ENCODE results near the gene B3GNT5. TPM values are rescaled to one million over a fixed set of nuclear protein-coding genes. Genes with fewer than 3 reads are reported as not detected.

The B3GNT5 gene
- total RNA-seq, 1 experiment from 2014 or later: 7.7 TPM

- TF ChIP-seq CDX4 (CRISPR knock-in tag; IDR thresholded peaks at IDR 0.05; ENCODE audit: borderline replicate concordance) (no peak), MLX (CRISPR knock-in tag; IDR thresholded peaks at IDR 0.05) (no peak), ZNF532 (CRISPR knock-in tag; IDR thresholded peaks at IDR 0.05; ENCODE audit: borderline replicate concordance) (no peak), ELF4 (CRISPR knock-in tag; IDR thresholded peaks at IDR 0.05; ENCODE audit: low read depth) (no peak), ZMAT4 (CRISPR knock-in tag; IDR thresholded peaks at IDR 0.05) (no peak), RORB (CRISPR knock-in tag; IDR thresholded peaks at IDR 0.05) (no peak), E2F5 (CRISPR knock-in tag; IDR thresholded peaks at IDR 0.05) (no peak)
These were observed 11.2 kb downstream of the B3GNT5 start (continued) for GRCh38 chr3:183264268-183264667.

- peak; percentile 82 for ATAC-seq
- Mint-ChIP-seq H3K9me3 (no peaks in the 10 kb centered on the region), H3K4me1 (peaks cover 26% of the 10 kb centered on the region), H3K4me3 (no peak overlapping the region), H3K36me3 (peaks cover 5% of the 10 kb centered on the region), H3K27ac (no peak overlapping the region), H3K27me3 (ENCODE audit: low read depth) (no peaks in the 10 kb centered on the region)
- TF ChIP-seq ZBTB21 (CRISPR knock-in tag; IDR thresholded peaks at IDR 0.05; ENCODE audit: borderline replicate concordance) (no peak), ZMAT4 (CRISPR knock-in tag; IDR thresholded peaks at IDR 0.05) (no peak), JAZF1 (CRISPR knock-in tag; IDR thresholded peaks at IDR 0.05) (no peak), SOX15 (CRISPR knock-in tag; IDR thresholded peaks at IDR 0.05) (no peak), ZNF423 (CRISPR knock-in tag; IDR thresholded peaks at IDR 0.05) (no peak), GABPB1 (CRISPR knock-in tag; IDR thresholded peaks at IDR 0.05) (no peak)
- peak; percentile 45 for DNase-seq (ENCODE audit: low spot score)
- ChIA-PET POLR2A (interaction anchor here (0.6 to 2.0 kb wide), 3 partner anchors 12 to 177 kb away, joined by 3 to 9 read pairs (median 6); partner anchors contain the start of gene B3GNT5), CTCF (interaction anchor here (0.6 to 1.9 kb wide), 12 partner anchors 10 to 326 kb away, joined by 3 to 12 read pairs (median 4); no protein-coding TSS in a partner anchor)
These were observed 12.1 kb downstream of the B3GNT5 start for GRCh38 chr3:183265157-183265642.

GRCh38 chr3:183265834-183266417 is 12.9 kb downstream of the B3GNT5 start:
- Mint-ChIP-seq H3K27me3 (ENCODE audit: low read depth) (no peaks in the 10 kb centered on the region), H3K4me3 (no peak overlapping the region), H3K9me3 (no peaks in the 10 kb centered on the region), H3K36me3 (peaks cover 5% of the 10 kb centered on the region), H3K27ac (no peak overlapping the region), H3K4me1 (peaks cover 26% of the 10 kb centered on the region)
- DNase-seq (ENCODE audit: low spot score): no peak
- no peak for ATAC-seq
- POLR2A ChIA-PET: interaction anchor here (0.9 to 2.0 kb wide), 2 partner anchors 12 to 19 kb away, joined by 3 to 9 read pairs; partner anchors contain the start of gene B3GNT5
- CTCF ChIA-PET: interaction anchor here (0.9 to 1.9 kb wide), 11 partner anchors 11 to 325 kb away, joined by 3 to 12 read pairs (median 4); no protein-coding TSS in a partner anchor
- TF ChIP-seq JUN (CRISPR knock-in tag; IDR thresholded peaks at IDR 0.05): no peak
- no peak for TF ChIP-seq STAT6 (CRISPR knock-in tag; conservative IDR thresholded peaks at IDR 0.05; ENCODE audit: low read depth)
- no peak for TF ChIP-seq IRF1 (CRISPR knock-in tag; IDR thresholded peaks at IDR 0.05)
- no peak for TF ChIP-seq MLX (CRISPR knock-in tag; IDR thresholded peaks at IDR 0.05)
- no peak for TF ChIP-seq EMX1 (CRISPR knock-in tag; IDR thresholded peaks at IDR 0.05)
- no peak for TF ChIP-seq FOXJ3 (CRISPR knock-in tag; IDR thresholded peaks at IDR 0.05; ENCODE audit: borderline replicate concordance)
- no peak for TF ChIP-seq SMAD3 (CRISPR knock-in tag; IDR thresholded peaks at IDR 0.05; ENCODE audit: borderline replicate concordance)
- no peak for TF ChIP-seq TP53 (CRISPR knock-in tag; IDR thresholded peaks at IDR 0.05)
- no peak for TF ChIP-seq FOXP1 (CRISPR knock-in tag; IDR thresholded peaks at IDR 0.05; ENCODE audit: borderline replicate concordance)
